Measurements from ENCODE around the gene KCNK7.

KCNK7 gene

GRCh38 chr11:65558930-65559509 is 36.6 kb downstream of the KCNK7 start:
- H3K9me3 ChIP-seq, result no peaks in the 10 kb centered on the region
- peaks cover 16% of the 10 kb centered on the region for H3K4me1 ChIP-seq
- no peaks in the 10 kb centered on the region for H3K36me3 ChIP-seq
- no peak for DNase-seq
- TF ChIP-seq CTCF (IDR thresholded peaks at IDR 0.05; ENCODE audit: low read depth, low read length), result no peak
- H3K4me3 ChIP-seq (ENCODE audit: low read depth, low read length), result peak overlapping the region; percentile 53; the same call in 1 of the 2 replicates
- H3K27me3 ChIP-seq, result no peaks in the 10 kb centered on the region

GRCh38 chr11:65558002-65558929 is 37.3 kb downstream of the KCNK7 start, which contains the start of gene LTBP3:
TSS of gene LTBP3 (minus strand) at chr11:65558359. CDS start at chr11:65557959, 400 bp downstream.
- Histone ChIP-seq H3K36me3 (no peaks in the 10 kb centered on the region), H3K9me3 (no peaks in the 10 kb centered on the region), H3K27me3 (no peaks in the 10 kb centered on the region), H3K4me3 (ENCODE audit: low read depth, low read length) (peak within 1 kb of the TSS; percentile 53), H3K4me1 (peaks cover 16% of the 10 kb centered on the region)
- peak; percentile 62 for DNase-seq
- no peak for TF ChIP-seq CTCF (IDR thresholded peaks at IDR 0.05; ENCODE audit: low read depth, low read length)

- Histone ChIP-seq H3K4me1 (peaks cover 16% of the 10 kb centered on the region), H3K27me3 (no peaks in the 10 kb centered on the region), H3K36me3 (no peaks in the 10 kb centered on the region), H3K9me3 (no peaks in the 10 kb centered on the region), H3K4me3 (ENCODE audit: low read depth, low read length) (peak overlapping the region; percentile 52)
- no peak for DNase-seq
- TF ChIP-seq CTCF (IDR thresholded peaks at IDR 0.05; ENCODE audit: low read depth, low read length), result no peak
Observed at GRCh38 chr11:65557280-65558001, 38.2 kb downstream of the KCNK7 start.

- H3K4me1 ChIP-seq, result peaks cover 16% of the 10 kb centered on the region
- peak overlapping the region; percentile 52 for H3K4me3 ChIP-seq (ENCODE audit: low read depth, low read length)
- no peak for TF ChIP-seq CTCF (IDR thresholded peaks at IDR 0.05; ENCODE audit: low read depth, low read length)
- H3K27me3 ChIP-seq, result no peaks in the 10 kb centered on the region
- DNase-seq, result no peak
- no peaks in the 10 kb centered on the region; the same call in 1 of the 2 replicates for H3K36me3 ChIP-seq
- no peaks in the 10 kb centered on the region for H3K9me3 ChIP-seq
Observed at GRCh38 chr11:65556470-65557279, 38.9 kb downstream of the KCNK7 start.

GRCh38 chr11:65555693-65556231 is 39.8 kb downstream of the KCNK7 start:
- Histone ChIP-seq H3K4me3 (ENCODE audit: low read depth, low read length) (no peak overlapping the region), H3K27me3 (no peaks in the 10 kb centered on the region), H3K36me3 (no peaks in the 10 kb centered on the region; the same call in 1 of the 2 replicates), H3K4me1 (peaks cover 16% of the 10 kb centered on the region), H3K9me3 (no peaks in the 10 kb centered on the region)
- DNase-seq, result no peak
- no peak for TF ChIP-seq CTCF (IDR thresholded peaks at IDR 0.05; ENCODE audit: low read depth, low read length)
